Right ventricle myocardium inferior (tissue), 1 donor: ENCODE measurements around the gene CNNM4. TPM values are rescaled to one million over a fixed set of nuclear protein-coding genes. Genes with fewer than 3 reads are reported as not detected.

Experiments used
- ATAC-seq: fragments of 200-7000 bp; cut with Tn5 transposase; one replicate; pipeline ENCODE4 v1.9.1; 2020; ENCODE audit warnings: mild to moderate bottlenecking, moderate library complexity
- DNase-seq: peaks from one replicate; pipeline ENCODE4 v3.0.0; 2021; ENCODE audit errors: missing footprints
- intact Hi-C: fragments of 100-400 bp; cut with DNase I; formaldehyde crosslinking; loops from one replicate; pipeline ENCODE4 v1.11.0; 2022
- long read RNA-seq: library from polyadenylated mRNA; unstranded; transcript quantifications from one replicate; pipeline ENCODE4 v2.0.0, GENCODE V29; 2021
- total RNA-seq: library from RNA; stranded (reverse); fragmentation: NEBNext Ultra II Directional; extraction: Animal tissue kit (Norgen Biotek cat#: 25700); gene quantifications from one replicate; pipeline ENCODE4 v1.2.1, GENCODE V29; 2021
- donor health status: DM: no; HTN: yes; CAD: no; lungs with severe emphysema.

The CNNM4 gene
- 33.3 TPM for total RNA-seq
- long read RNA-seq, full-length matches to known transcripts, result 2 of 26 reads
- long read RNA-seq, partial matches to known transcripts, result 10 of 26 reads
- long read RNA-seq, other reads (novel, unspliced or antisense), result 14 of 26 reads

DNA sequence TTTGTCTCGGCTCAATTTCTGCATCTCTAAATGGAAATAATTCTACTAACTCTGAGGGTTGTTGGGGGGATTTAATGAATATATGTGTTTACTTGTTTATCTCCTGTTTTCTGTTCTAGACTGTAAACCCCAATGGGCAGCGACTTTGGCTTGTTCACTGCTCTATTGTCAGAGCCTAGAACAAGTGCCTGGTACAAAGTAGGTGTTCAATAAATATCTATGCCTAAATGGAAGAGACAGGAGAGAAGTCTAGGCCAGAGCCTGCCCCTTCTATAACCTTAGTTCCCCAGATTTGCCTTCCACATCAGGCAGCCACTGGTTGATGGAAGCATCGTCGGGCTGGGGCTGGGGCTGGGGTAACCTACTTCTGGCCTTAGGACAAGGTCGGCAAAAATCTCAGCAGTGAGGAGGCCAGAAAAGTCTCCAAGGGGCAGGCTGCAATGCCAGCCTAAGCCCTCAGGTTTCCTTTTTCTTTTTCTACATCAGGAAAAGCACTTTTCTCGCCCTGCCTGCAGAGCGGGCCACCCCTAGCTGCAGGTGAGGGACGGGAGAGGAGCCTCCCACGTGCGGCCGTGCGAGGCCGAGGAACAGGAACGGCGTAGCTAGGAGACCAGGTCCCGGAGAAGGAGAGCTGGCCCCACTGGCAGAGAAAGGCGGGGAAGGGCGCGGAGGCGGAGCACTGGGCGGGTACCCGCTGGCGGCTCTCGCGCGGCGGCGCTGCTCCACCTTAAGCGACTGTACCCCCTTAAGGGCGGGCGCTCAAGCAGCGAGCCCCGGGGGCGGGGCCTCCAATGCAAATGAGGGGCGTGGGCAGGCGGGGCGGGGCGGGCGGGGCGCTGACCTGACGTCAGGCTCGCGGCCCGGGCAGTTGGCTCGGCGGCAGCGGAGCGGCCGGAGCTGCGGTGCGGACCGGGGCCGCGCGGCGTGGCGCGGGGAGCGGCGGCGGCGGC lies at the start of gene CNNM4:
TSS of gene CNNM4 (plus strand) at position 867 of the 950 bp plus-strand sequence. CDS start 98 bp downstream, outside the sequence.
- DNase-seq (peak; percentile 98), ATAC-seq (peak; percentile 97)
- intact Hi-C loops, result loop anchor here (1.0 to 5.0 kb wide), 4 partner anchors 20 to 122 kb away; partner anchors contain the start of genes ANKRD39, CNNM3, KANSL3 and LMAN2L

DNA sequence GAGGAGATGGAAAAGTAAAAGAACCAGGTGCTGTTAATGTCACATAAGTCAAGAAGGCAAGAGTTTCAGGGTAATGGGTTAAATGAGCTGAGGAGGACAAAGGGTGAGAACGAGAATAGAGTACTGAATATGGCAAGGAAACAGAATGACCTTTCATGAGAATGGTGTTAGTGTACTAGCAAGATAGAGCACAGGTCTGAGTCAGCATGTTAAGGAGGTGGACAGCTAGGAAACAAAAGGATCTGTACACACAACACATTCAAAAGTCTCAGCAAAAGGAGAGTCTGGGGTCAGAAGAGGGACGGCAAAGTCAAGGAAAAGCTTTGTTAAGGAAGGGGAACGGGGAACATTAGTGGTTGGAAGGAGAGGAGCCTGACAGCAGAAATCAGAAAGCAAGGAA lies 49.7 kb upstream of the CNNM4 start:
- intact Hi-C loops, result no loop called here
- no peak for ATAC-seq
- no peak for DNase-seq

DNA sequence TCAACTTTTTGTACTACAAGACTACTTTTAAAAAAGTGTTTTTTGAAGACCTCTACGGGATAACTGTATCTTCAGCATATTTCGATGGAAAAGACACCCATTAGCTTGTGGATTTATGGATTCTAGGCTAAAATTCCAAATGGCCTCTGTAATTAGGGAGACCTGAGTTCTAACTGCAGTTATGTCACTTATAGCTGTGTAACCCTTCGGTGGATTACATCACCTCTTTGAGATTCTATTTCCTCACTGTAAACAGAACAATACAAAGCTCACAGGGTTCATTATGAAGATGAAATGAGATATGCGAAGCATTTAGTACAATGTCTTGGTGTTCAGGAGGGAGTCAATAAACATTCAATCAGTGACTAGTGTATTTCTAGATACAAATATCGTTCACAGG lies 45.0 kb upstream of the CNNM4 start:
- DNase-seq (no peak), ATAC-seq (no peak)
- intact Hi-C loops, result no loop called here

DNA sequence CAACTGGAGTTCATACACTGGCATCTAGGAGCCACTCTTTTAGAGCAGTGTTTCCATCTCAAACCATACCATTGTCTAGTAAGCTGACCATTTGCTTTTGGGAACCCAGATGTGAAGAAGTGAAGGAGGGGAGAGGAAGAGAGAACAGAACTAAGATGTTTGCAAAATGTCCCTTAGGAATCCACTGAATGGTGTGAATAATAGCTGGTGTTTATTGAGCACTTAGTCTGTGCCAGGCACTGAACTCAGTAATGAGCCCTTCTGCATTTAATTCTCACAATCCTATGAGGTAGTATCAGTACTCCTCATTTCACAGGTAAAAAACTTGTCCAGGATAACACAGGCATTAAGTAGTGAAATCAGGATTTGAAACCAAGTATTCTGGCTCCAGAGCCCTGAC lies 44.3 kb upstream of the CNNM4 start:
- intact Hi-C loops, result no loop called here
- no peak for ATAC-seq
- no peak for DNase-seq

DNA sequence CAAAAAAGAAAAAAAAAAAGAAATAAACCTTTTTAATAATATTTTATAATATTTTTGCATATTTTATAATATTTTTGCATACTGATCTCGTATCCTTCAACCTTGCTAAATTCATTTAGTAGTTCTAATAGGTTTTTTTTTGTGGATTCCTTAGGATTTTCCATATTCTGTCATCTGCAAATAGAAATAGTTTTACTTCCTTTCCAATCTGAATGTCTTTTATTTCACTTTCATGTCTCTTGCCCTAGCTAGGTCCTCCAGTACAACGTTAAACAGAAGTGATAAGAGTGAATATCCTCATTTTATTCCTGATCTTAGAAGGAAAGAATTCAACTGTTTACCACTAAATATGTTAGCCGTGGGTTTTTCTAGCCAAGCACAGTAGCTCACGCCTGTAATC lies 34.6 kb upstream of the CNNM4 start:
- ATAC-seq, result no peak
- DNase-seq, result no peak
- intact Hi-C loops, result no loop called here

DNA sequence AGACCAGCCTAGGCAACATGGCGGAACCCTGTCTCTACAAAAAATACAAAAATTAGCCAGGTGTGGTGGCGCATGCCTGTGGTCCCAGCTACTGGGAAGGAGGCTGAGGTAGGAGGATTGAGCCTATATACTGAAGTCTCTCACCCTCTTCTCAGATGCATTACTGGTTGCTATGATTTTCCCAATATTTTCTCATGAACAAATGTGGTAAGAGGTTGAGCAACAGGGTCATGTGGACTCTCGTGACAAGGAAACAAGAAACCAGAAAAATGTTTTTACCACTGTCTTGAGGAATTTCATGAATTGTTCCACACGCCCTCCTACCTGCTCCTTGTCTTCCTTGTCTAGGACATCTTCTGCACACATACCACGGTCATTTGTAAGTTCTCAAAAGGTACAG lies 33.3 kb upstream of the CNNM4 start:
- intact Hi-C loops, result no loop called here
- no peak for ATAC-seq
- DNase-seq, result no peak

DNA sequence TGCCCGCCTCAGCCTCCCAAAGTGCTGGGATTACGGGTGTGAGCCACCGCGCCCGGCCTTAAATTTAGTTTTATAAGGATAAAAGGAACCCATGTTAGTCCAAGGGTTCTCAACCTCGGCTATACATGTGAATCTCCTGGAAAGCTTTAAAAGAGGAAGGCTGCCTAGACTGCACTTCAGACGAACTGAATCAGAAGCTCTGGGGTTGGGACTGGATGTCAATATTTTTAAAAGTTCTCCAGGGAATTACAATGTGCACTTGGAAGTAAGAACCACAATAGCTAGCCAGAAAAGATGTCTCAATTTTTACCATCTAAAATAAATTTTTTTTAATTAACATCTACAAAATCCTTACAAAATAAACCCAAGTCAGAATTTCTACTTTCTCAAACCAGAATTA lies 31.0 kb upstream of the CNNM4 start:
- DNase-seq (no peak), ATAC-seq (peak; percentile 57)
- intact Hi-C loops, result loop anchor here (10.0 kb wide), 1 partner anchor 235 kb away; no protein-coding TSS in a partner anchor

DNA sequence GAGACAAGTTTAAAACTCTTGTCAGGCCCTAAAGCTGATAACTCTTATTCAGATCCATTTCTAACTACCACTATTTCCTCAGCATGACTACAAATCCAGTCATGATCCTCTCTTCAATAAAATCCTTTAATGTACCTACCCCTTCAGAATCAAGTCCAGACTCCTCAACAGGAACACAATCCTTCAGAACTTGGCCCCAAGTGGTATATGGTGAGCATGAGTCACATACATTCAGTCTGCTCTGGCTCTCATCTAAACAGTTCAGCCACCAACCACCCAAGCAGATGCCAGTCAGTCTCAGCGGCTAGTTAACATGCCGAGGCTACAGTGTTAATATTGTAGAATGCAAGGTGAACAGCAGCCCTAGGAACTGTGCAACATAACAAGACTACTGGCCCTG lies 30.5 kb upstream of the CNNM4 start:
- intact Hi-C loops, result loop anchor here (10.0 kb wide), 1 partner anchor 235 kb away; no protein-coding TSS in a partner anchor
- ATAC-seq, result no peak

DNA sequence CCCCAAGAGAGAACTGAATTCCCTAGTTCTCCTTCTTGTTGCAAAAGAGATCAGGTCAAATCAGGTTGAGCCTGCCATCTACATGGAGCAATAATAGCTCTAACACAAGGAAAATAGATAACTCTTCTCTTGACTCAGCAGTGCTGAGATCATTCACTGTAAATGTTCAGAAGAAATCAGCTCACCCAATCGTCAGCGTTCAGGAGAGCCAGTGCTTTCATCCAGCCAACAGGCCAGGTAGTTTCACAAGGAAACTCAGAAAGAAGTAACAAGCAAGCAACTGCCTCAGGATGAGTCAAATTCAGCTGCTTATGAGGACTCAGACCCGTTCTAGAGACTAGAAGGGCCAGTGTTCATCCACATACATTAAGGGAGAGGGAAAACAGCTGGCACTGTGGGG lies 26.8 kb upstream of the CNNM4 start:
- DNase-seq (no peak), ATAC-seq (no peak)
- intact Hi-C loops, result loop anchor here (10.0 kb wide), 1 partner anchor 231 kb away; no protein-coding TSS in a partner anchor

More for the DNA sequence above, 30.5 kb upstream of the CNNM4 start:
- DNase-seq, result no peak

DNA sequence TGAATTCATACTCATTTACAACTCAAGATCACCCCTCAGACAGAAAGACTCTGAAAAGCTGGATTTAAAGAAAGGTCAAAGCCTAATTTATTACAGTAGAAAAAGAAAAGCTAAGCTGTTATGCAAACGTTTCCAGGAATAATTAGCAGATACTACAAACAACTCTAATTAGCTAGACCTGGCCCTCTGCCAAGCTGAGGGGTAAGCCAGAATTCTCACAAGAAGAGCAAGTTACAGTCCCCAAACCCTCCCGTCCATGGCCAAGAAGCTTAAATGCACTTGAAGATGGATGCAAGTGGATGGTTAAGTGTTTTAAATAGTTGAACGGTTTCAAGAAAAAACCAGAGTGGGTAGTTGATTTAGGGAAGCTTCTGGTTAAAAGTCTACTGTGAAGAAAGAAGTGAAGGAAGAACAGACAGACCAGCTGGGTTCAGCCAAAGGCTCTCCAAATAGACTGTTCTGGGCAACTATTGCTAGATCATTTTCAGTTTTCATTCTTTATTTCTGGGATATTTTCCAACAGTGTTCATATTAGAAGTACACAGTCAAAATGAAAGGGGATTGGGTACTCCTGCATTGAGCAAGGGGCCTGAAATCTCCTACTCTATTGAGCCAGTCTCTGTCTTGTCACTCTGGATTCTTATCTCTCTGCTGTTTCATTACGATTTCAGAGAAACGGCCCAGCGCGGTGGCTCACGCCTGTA lies 25.7 kb upstream of the CNNM4 start:
- peak; percentile 10 for ATAC-seq
- intact Hi-C loops, result loop anchor here (10.0 kb wide), 1 partner anchor 230 kb away; no protein-coding TSS in a partner anchor

DNA sequence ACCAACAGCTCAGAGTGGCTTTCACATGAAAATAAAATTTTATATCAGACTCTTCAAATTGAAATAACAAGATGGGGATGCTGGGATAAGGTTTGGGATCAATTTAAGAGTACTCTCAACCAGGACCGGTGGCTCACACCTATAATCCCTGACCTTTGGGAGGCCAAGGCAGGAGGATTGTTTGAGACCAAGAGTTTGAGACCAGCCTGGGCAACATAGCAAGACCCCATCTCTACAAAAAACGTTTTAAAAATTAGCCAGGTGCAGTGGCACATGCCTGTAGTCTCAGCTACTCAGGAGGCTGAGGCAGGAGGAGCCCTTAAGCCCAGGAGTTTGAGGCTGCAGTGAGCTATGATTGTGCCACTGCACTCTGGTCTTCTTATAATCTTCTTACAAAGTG lies 23.5 kb upstream of the CNNM4 start:
- DNase-seq (no peak), ATAC-seq (no peak)
- intact Hi-C loops, result loop anchor here (10.0 kb wide), 1 partner anchor 228 kb away; no protein-coding TSS in a partner anchor

More for the DNA sequence above, 25.7 kb upstream of the CNNM4 start:
- DNase-seq, result no peak

DNA sequence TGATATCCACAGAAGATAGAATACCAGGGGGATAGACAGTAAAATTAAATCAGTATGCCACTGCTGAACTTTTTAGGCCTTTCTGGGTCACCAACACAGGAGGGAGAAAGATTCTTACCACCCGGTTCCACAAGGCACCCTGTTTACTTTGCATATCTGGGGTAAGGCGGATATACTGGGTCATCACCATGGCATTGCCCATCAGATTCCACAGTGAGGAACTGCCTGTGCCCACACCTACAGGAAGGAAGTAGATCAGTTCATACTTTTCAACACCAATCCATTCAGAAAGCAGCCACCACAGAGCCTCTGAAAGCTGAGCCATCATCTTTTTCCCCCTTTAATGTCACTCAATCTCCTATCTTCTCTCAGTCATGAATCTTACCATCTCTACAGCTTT lies 22.9 kb upstream of the CNNM4 start:
- intact Hi-C loops, result loop anchor here (10.0 kb wide), 1 partner anchor 227 kb away; no protein-coding TSS in a partner anchor
- ATAC-seq (no peak), DNase-seq (no peak)

DNA sequence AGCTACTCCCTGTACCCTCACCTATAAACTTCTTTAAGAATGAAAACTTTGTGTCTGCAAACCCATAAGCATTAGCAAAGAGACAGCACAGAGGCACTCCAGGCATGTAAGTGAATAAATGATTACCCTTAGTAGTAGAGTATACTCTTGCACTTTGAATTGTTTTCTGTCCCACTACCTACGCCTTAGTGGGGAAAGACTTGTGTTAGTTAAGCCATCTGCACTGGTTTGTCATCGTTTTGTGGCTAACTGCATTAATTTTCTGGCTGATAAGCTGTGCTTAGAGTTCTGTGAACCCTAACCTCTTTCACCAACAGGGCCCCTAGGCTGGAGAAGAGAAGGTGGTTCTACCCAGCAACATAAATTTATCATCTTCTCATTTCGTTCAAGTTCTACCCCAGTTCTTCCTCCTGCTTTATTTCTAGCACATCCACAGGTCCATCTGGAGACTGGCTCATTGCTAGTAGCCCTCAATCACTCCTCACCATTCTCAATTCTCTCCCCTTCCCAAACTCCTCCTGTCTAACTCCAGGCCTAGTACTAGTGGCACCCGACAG lies 21.5 kb upstream of the CNNM4 start:
- ATAC-seq (no peak), DNase-seq (no peak)
- intact Hi-C loops, result loop anchor here (10.0 kb wide), 1 partner anchor 226 kb away; no protein-coding TSS in a partner anchor

DNA sequence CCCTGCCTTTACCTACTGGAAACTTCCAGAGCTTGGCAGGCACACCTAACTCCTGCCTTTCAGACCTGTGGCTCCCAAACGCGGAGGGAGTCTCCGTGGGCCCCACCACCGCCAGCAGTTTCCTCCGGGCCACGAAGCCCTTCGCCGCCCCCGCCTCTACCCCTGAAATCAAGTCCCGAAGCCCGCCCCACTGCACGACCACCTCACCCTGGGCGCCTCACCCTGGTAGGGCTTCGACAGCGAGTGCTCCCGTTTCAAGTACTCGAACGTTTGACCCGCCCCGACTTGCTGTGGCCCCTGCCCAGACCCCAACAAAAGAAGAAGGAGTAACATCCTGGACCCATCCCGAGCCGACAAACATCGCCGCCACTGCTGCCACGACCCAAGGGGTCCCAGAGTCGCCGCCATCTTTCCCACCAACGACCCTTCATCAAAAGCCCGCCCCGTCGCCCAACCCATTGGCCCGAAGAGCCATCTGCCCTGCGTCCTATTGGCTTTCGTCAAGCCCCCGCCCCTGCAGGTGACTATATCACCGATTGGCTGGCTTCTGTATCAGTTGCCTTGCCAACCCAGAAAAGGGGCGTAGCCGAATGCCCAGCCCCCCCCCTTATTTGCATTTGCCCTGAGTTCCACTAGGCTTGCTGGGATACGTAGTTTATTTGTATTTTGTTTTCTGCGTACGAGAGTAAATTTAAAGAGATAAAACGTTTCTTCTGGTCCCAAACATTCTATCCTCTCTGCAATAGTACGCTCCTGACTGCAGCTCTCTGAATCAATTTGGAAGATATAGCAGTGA lies 20.9 kb upstream of the CNNM4 start, which contains the start of gene LMAN2L:
TSS of gene LMAN2L (minus strand) at position 432 of the 796 bp plus-strand sequence. CDS start at position 408, 24 bp downstream.
- intact Hi-C loops, result loop anchor here (1.0 to 10.0 kb wide), 4 partner anchors 20 to 225 kb away; partner anchors contain the start of genes CNNM3 and CNNM4
- DNase-seq (peak; percentile 98), ATAC-seq (peak; percentile 98)

DNA sequence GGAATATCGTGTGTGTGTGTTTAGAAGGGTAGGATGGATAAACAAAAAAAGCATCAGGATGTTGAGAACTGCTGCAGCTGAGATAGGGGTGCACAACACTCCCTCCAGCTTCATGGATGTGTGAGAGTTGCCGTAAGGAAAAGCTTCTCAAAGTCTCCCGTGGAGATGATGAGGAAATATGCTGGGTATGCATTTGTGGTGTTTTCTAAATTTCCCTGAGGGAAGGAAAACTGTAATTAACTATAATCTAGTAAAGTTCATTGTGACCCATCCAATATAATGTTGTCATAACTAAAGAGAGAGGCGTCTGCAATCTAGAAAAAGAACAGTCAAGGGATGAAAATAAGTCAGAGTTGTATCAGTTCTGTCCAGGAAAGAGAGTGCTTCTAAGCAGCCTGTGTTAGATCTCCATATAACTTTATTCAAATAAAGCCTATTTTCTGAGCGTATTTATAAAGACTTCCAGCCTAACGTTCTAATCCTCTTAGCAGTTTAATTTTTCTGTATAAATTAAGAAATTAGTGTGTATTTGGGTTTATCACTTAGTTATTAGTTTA lies 13.6 kb upstream of the CNNM4 start:
- intact Hi-C loops, result no loop called here
- DNase-seq (no peak), ATAC-seq (no peak)

DNA sequence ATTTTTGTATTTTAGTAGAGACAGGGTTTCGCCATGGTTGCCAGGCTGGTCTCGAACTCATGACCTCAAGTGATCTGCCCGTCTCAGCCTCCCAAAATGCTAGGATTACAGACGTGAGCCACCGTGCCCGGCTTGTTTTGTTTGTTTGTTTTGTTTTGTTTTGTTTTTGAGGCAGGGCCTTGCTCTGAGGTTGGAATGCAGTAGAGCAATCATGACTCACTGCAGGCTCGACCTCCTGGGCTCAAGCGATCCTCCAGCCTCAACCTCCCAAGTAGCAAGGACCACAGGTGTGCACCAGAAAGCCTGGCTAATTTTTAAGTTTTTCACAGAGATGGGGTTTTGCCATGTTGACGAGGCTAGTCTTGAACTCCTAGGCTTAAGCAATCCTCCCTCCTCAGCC lies 8.9 kb upstream of the CNNM4 start:
- DNase-seq (no peak), ATAC-seq (no peak)
- intact Hi-C loops, result no loop called here

DNA sequence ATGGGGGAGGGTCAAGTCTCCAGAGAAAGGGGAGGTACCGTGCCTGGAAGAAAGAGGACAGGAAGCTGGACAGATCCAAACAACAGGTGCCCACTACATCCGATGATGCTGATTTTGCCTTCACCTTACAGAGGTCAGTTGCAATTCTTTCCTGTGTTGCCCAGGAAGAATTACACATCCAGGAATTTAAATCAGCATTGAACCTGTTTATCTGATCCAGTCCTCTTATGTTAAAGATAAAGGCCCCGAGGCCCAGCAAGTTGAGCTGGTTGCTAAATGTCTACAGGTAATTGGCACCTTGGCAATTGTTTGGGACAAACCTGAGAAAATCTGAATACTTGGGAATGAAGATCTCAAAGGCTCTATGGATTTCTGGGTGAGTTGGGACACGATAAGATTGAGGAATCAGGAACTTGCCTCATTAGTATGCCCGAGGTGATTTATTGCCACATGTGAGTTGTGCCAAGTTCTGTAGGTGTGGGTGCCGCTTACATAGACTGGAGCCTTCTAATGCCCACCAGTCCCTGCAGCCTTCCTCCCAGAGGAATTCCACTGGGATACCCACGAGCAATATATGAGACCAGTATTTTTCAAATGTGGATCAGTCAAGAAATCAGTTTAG lies 6.9 kb upstream of the CNNM4 start:
- intact Hi-C loops, result no loop called here
- ATAC-seq (no peak), DNase-seq (no peak)
